B cell (primary cell): ENCODE data around the gene PDZRN3. TPM values are rescaled to one million over a fixed set of nuclear protein-coding genes. Genes with fewer than 3 reads are reported as not detected.

Experiments used
- ATAC-seq: fragments of 200-7000 bp; cut with Tn5 transposase; one replicate; pipeline ENCODE4 v1.10.0; 2021; ENCODE audit warnings: low read depth, mild to moderate bottlenecking, moderate number of reproducible peaks, moderate library complexity
- CTCF ChIA-PET: fragments of 350-600 bp; sonication (Branson Sonifier 250); formaldehyde crosslinking; loops from one replicate; lab custom pipeline; 2021; ENCODE audit warnings: antibody characterized with exemption, inconsistent platforms; lab: Charles Lee
- POLR2A ChIA-PET: fragments of 350-600 bp; sonication (Branson Sonifier 250); formaldehyde crosslinking; loops from one replicate; lab custom pipeline; 2021; ENCODE audit warnings: antibody characterized with exemption; lab: Charles Lee
- DNase-seq: peaks from one replicate; pipeline ENCODE4 v3.0.0; 2013
- H2AFZ ChIP-seq: 2 replicates; pipeline ENCODE4 v1.6.1; 2012; ENCODE audit warnings: mild to moderate bottlenecking, low read depth, low read length; ENCODE audit not compliant: insufficient read depth, poor library complexity, severe bottlenecking
- H3K27ac ChIP-seq, 2 donors: 1 replicate in 1 of 2; 2 replicates in 1 of 2; pipeline ENCODE4 v1.5.1; 2012 to 2013; ENCODE audit warnings: low read length in 2 of 2, mild to moderate bottlenecking in 2 of 2, moderate library complexity in 1 of 2
- H3K27me3 ChIP-seq, 4 experiments: fragments of 200-600 bp in 1 of 4; sonication (generic) in 1 of 4; replicated peaks in 1 of 4; 1 replicate in 2 of 4; 2 replicates in 2 of 4; pipeline versions ENCODE4 v1.6.1 to v1.7.0; 2013 to 2016; ENCODE audit warnings: low read length in 3 of 4, mild to moderate bottlenecking in 2 of 4, mixed read lengths in 1 of 4, moderate library complexity in 1 of 4; ENCODE audit not compliant: insufficient read depth in 4 of 4, control insufficient read depth in 3 of 4; ENCODE audit errors: control extremely low read depth in 1 of 4
- H3K36me3 ChIP-seq, 2 experiments: replicated peaks in 1 of 2; 1 replicate in 1 of 2; 2 replicates in 1 of 2; pipeline versions ENCODE4 v1.6.1 to v1.7.1; 2013; ENCODE audit warnings: low read length in 1 of 2; ENCODE audit not compliant: insufficient read depth in 2 of 2, control insufficient read depth in 1 of 2; ENCODE audit errors: control extremely low read depth in 1 of 2, extremely low read depth in 1 of 2
- H3K4me1 ChIP-seq, 2 donors: fragments of 200-600 bp in 1 of 2; sonication (generic) in 1 of 2; 1 replicate in 1 of 2; 2 replicates in 1 of 2; pipeline versions ENCODE4 v1.5.1 to v1.6.1; 2013 to 2017; ENCODE audit warnings: low read length in 2 of 2; ENCODE audit not compliant: control insufficient read depth in 2 of 2, insufficient read depth in 2 of 2
- H3K4me2 ChIP-seq: replicated peaks from 2 replicates; pipeline ENCODE3; 2012; ENCODE audit warnings: mild to moderate bottlenecking, low read depth, low read length; ENCODE audit not compliant: poor library complexity, severe bottlenecking
- H3K4me3 ChIP-seq, 5 experiments: fragments of 200-600 bp in 1 of 5; sonication (generic) in 1 of 5; 1 replicate in 3 of 5; 2 replicates in 2 of 5; pipeline versions ENCODE4 v1.5.1 to v1.7.0; 2011 to 2016; ENCODE audit warnings: low read length in 4 of 5, mild to moderate bottlenecking in 4 of 5, low read depth in 2 of 5, control low read depth in 1 of 5, moderate library complexity in 1 of 5; ENCODE audit not compliant: insufficient read depth in 1 of 5; ENCODE audit errors: control extremely low read depth in 1 of 5, extremely low read depth in 1 of 5
- H3K79me2 ChIP-seq: fragments of 200-600 bp; sonication (generic); one replicate; pipeline ENCODE4 v1.6.0; 2016; ENCODE audit warnings: low read length; ENCODE audit not compliant: control insufficient read depth, insufficient read depth
- H3K9ac ChIP-seq: fragments of 200-600 bp; sonication (generic); 2 replicates; pipeline ENCODE4 v1.6.1; 2017; ENCODE audit warnings: mild to moderate bottlenecking, low read length, moderate library complexity
- H3K9me3 ChIP-seq, 3 donors: one replicate each; pipeline versions ENCODE4 v1.6.1 to v1.7.1; 2013; ENCODE audit warnings: low read length in 2 of 3; ENCODE audit not compliant: control insufficient read depth in 2 of 3, insufficient read depth in 1 of 3; ENCODE audit errors: control extremely low read depth in 1 of 3
- H4K20me1 ChIP-seq: 2 replicates; pipeline ENCODE4 v1.6.0; 2012; ENCODE audit warnings: mild to moderate bottlenecking, low read length; ENCODE audit not compliant: insufficient read depth, control insufficient read depth, poor library complexity, severe bottlenecking
- H3K27ac Mint-ChIP-seq: one replicate; pipeline ENCODE4 v1.8.0; 2021; ENCODE audit warnings: mixed read lengths
- H3K27me3 Mint-ChIP-seq: one replicate; pipeline ENCODE4 v1.8.0; 2021; ENCODE audit warnings: mixed read lengths
- H3K4me1 Mint-ChIP-seq: one replicate; pipeline ENCODE4 v1.8.0; 2021; ENCODE audit warnings: mixed read lengths
- H3K4me3 Mint-ChIP-seq: one replicate; pipeline ENCODE4 v1.8.0; 2021; ENCODE audit warnings: mixed read lengths
- H3K9me3 Mint-ChIP-seq: one replicate; pipeline ENCODE4 v1.8.0; 2022; ENCODE audit warnings: mixed read lengths; ENCODE audit not compliant: insufficient read depth
- CTCF ChIP-seq: fragments of 200-600 bp; IDR thresholded peaks from one replicate; pipeline ENCODE4 v1.8.0; 2022; ENCODE audit warnings: antibody characterized with exemption, mild to moderate bottlenecking
- EZH2 ChIP-seq: IDR thresholded peaks from 2 replicates; pipeline ENCODE4 v1.6.1; 2012; ENCODE audit warnings: borderline replicate concordance, low read depth, mild to moderate bottlenecking, moderate library complexity, low read length; ENCODE audit not compliant: insufficient read depth, poor library complexity, severe bottlenecking
- WGBS: methylation state at CpG from one replicate; pipeline ENCODE4 v1.1.5; 2013; ENCODE audit warnings: missing lambda C conversion rate; ENCODE audit not compliant: insufficient coverage; 5-methylcytosine and 5-hydroxymethylcytosine counted together
- intact Hi-C: fragments of 100-400 bp; cut with micrococcal nuclease; formaldehyde crosslinking; loops from one replicate; pipeline ENCODE4 v1.10.0; 2022
- polyA plus RNA-seq: library from polyadenylated mRNA; depleted of rRNA; stranded (reverse); fragments of >200 nt; gene quantifications from 2 replicates; pipeline ENCODE4 v1.2.3, GENCODE V29; 2012
- total RNA-seq, 2 donors: library from RNA; stranded (reverse); fragments of 120-200 nt in 1 of 2; gene quantifications; 1 replicate in 1 of 2; 2 replicates in 1 of 2; pipeline versions ENCODE4 v1.2.3 to v1.2.4, GENCODE V29; 2013 to 2022

The PDZRN3 gene
- total and polyA plus RNA-seq, 2 donors (not counting 1 experiment from before 2014, with no cell fraction given) = not detected

GRCh38 chr3:73572368-73572767 lies 52.4 kb downstream of the PDZRN3 start:
- no peaks in the 10 kb centered on the region for H3K4me1 ChIP-seq
- H3K36me3 ChIP-seq = no peaks in the 10 kb centered on the region
- H3K9me3 Mint-ChIP-seq = no peaks in the 10 kb centered on the region
- no peaks in the 10 kb centered on the region for H3K4me1 Mint-ChIP-seq
- TF ChIP-seq EZH2 (no peak), CTCF (no peak)
- H3K27me3 Mint-ChIP-seq = peaks cover 27% of the 10 kb centered on the region
- H3K9me3 ChIP-seq = no peaks in the 10 kb centered on the region
- intact Hi-C loops = no loop called here
- CTCF ChIA-PET = no interaction called here
- no peak overlapping the region for H3K27ac ChIP-seq
- H4K20me1 ChIP-seq = no peaks in the 10 kb centered on the region
- H3K27ac Mint-ChIP-seq = no peak overlapping the region
- 79% methylated on average over 2 of the region's 3 CpGs for WGBS
- no peak overlapping the region for H2AFZ ChIP-seq
- no peak for ATAC-seq
- no peak overlapping the region for H3K4me3 ChIP-seq
- POLR2A ChIA-PET = no interaction called here
- no peak overlapping the region for H3K4me3 Mint-ChIP-seq
- H3K9ac ChIP-seq = no peak overlapping the region
- no peak for DNase-seq
- H3K27me3 ChIP-seq = peaks cover 0 to 6% (median 2%) of the 10 kb centered on the region in 4 experiments
- H3K4me2 ChIP-seq = no peak overlapping the region
- H3K79me2 ChIP-seq = no peaks in the 10 kb centered on the region

- POLR2A ChIA-PET = no interaction called here
- Mint-ChIP-seq H3K4me1 (no peaks in the 10 kb centered on the region), H3K9me3 (no peaks in the 10 kb centered on the region), H3K27ac (no peak overlapping the region), H3K27me3 (peaks cover 27% of the 10 kb centered on the region), H3K4me3 (no peak overlapping the region)
- 9% methylated on average over 7 of the region's 10 CpGs for WGBS
- TF ChIP-seq EZH2 (no peak), CTCF (no peak)
- Histone ChIP-seq H3K36me3 (no peaks in the 10 kb centered on the region), H4K20me1 (no peaks in the 10 kb centered on the region), H3K79me2 (no peaks in the 10 kb centered on the region), H3K4me1 (no peaks in the 10 kb centered on the region), H3K4me2 (no peak overlapping the region), H2AFZ (no peak overlapping the region), H3K27ac (no peak overlapping the region), H3K9ac (no peak overlapping the region), H3K9me3 (no peaks in the 10 kb centered on the region), H3K27me3 (peaks cover 0 to 6% (median 2%) of the 10 kb centered on the region in 4 experiments), H3K4me3 (no peak overlapping the region)
- CTCF ChIA-PET = no interaction called here
- DNase-seq (no peak), ATAC-seq (no peak)
- intact Hi-C loops = no loop called here
Measured at GRCh38 chr3:73571238-73571794, 53.4 kb downstream of the PDZRN3 start.
